GM18858 (cell line): Measurements from ENCODE around the gene PTPRD.

Experiments used
- ATAC-seq: cut with Tn5 transposase; IDR thresholded peaks from one replicate; pipeline ENCODE4 v1.9.1; 2021; ENCODE audit not compliant: unreplicated experiment

PTPRD gene

GRCh38 chr9:8332871-8333270 lies 2279.9 kb downstream of the PTPRD start:
- no peak for ATAC-seq

GRCh38 chr9:8332331-8332650 lies 2280.5 kb downstream of the PTPRD start:
- ATAC-seq, result no peak

GRCh38 chr9:8331507-8332330 lies 2281.1 kb downstream of the PTPRD start:
- ATAC-seq, result no peak

GRCh38 chr9:8329561-8330283 lies 2283.1 kb downstream of the PTPRD start:
- ATAC-seq, result no peak

GRCh38 chr9:8315211-8315610 lies 2297.6 kb downstream of the PTPRD start:
- ATAC-seq, result no peak

GRCh38 chr9:8309258-8309657 lies 2303.5 kb downstream of the PTPRD start:
- ATAC-seq, result no peak

GRCh38 chr9:8304720-8305119 lies 2308.1 kb downstream of the PTPRD start:
- ATAC-seq, result no peak

- no peak for ATAC-seq
Observed at GRCh38 chr9:8301296-8301695, 2311.5 kb downstream of the PTPRD start.

GRCh38 chr9:8297047-8297446 lies 2315.8 kb downstream of the PTPRD start:
- no peak for ATAC-seq

- no peak for ATAC-seq
Observed at GRCh38 chr9:8292657-8293056, 2320.1 kb downstream of the PTPRD start.

GRCh38 chr9:8289681-8290080 lies 2323.1 kb downstream of the PTPRD start:
- ATAC-seq, result no peak

GRCh38 chr9:8287970-8288369 lies 2324.8 kb downstream of the PTPRD start:
- ATAC-seq, result no peak

GRCh38 chr9:8287501-8287900 lies 2325.3 kb downstream of the PTPRD start:
- no peak for ATAC-seq

GRCh38 chr9:8284884-8285283 lies 2327.9 kb downstream of the PTPRD start:
- no peak for ATAC-seq

- ATAC-seq, result no peak
Observed at GRCh38 chr9:8282535-8282934, 2330.3 kb downstream of the PTPRD start.

- ATAC-seq, result no peak
Observed at GRCh38 chr9:8280811-8281210, 2332.0 kb downstream of the PTPRD start.

- ATAC-seq, result no peak
Observed at GRCh38 chr9:8278048-8278447, 2334.8 kb downstream of the PTPRD start.

GRCh38 chr9:8270235-8270634 lies 2342.6 kb downstream of the PTPRD start:
- no peak for ATAC-seq

GRCh38 chr9:8268881-8269280 lies 2343.9 kb downstream of the PTPRD start:
- ATAC-seq, result no peak

- ATAC-seq, result no peak
Observed at GRCh38 chr9:8268216-8268878, 2344.5 kb downstream of the PTPRD start.

GRCh38 chr9:8267636-8268035 lies 2345.2 kb downstream of the PTPRD start:
- no peak for ATAC-seq

GRCh38 chr9:8266861-8267260 lies 2345.9 kb downstream of the PTPRD start:
- ATAC-seq, result no peak
